K562 (cell line): Measurements from ENCODE around the gene TMEM242. TPM values are rescaled to one million over a fixed set of nuclear protein-coding genes. Genes with fewer than 3 reads are reported as not detected.

Experiments used
- MGA ChIP-seq: fragments of 450-650 bp; IDR thresholded peaks from 2 replicates; pipeline ENCODE4 v1.6.1; 2016; ENCODE audit warnings: mild to moderate bottlenecking, moderate library complexity
- NFYB ChIP-seq: IDR thresholded peaks from 2 replicates; pipeline ENCODE4 v1.6.1; 2011; ENCODE audit warnings: mild to moderate bottlenecking, moderate library complexity; ENCODE audit not compliant: insufficient read length; ENCODE audit errors: extremely low read depth
- ZNF512 ChIP-seq: IDR thresholded peaks from 2 replicates; pipeline ENCODE4 v1.6.1; 2016; ENCODE audit warnings: missing genetic modification characterization, missing compliant biosample characterization
- polyA plus RNA-seq, 8 experiments: library from polyadenylated mRNA; depleted of rRNA in 4 of 8; stranded (reverse) in 5 of 8; unstranded in 3 of 8; fragments of >200 nt; fragmentation: Nextera tagmentation in 2 of 8; fragmentation: Illumina TruSeq in 1 of 8; extraction: Ambion mirVana in 2 of 8; extraction: Trizol in 1 of 8; gene quantifications; 2 replicates each; pipeline versions ENCODE4 v1.2.1 to v1.2.3, GENCODE V29; 2011 to 2014; ENCODE audit warnings: inconsistent platforms in 1 of 8, missing spikeins in 1 of 8
- total RNA-seq, 7 experiments: library from RNA; depleted of rRNA in 6 of 7; stranded (reverse); fragments of >200 nt in 6 of 7; fragmentation: Illumina TruSeq in 2 of 7; extraction: Trizol in 2 of 7; gene quantifications; 2 replicates each; pipeline versions ENCODE4 v1.2.1 to v1.2.3, GENCODE V29; 2011 to 2021; ENCODE audit warnings: low replicate concordance in 1 of 7

Gene TMEM242
- total and polyA plus RNA-seq, 9 of the 15 experiments (the other 6 are each of a cell fraction or from before 2014, with no cell fraction given) = 9.5 to 35.3 (median 16.5) TPM

GRCh38 chr6:157332813-157333212 is 9.5 kb upstream of the TMEM242 start (continued):
- TF ChIP-seq MGA (no peak), NFYB (no peak), ZNF512 (tag) (no peak)
